Measurements from ENCODE around the gene PSMG1. TPM values are rescaled to one million over a fixed set of nuclear protein-coding genes. Genes with fewer than 3 reads are reported as not detected.
A peak's percentile ranks its signal among the peaks of the same experiment; 100 is the strongest.
"Not testable (repeated sequence)": the region's sequence is repeated elsewhere in the genome, so short reads cannot be mapped to it uniquely, and the experiment has no call there.

The PSMG1 gene
- 10 to 100 TPM; 30.9 to 33.8 TPM for total RNA-seq
- long read RNA-seq, donor 1, transcript PSMG1-201 (7 exons, 2,154 nt), result major isoform, 7 of 9 reads
- long read RNA-seq, donor 1, partial matches to known transcripts, result 1 of 9 reads
- long read RNA-seq, donor 1, other reads (novel, unspliced or antisense), result 1 of 9 reads
- long read RNA-seq, donor 2, transcript PSMG1-201 (7 exons, 2,154 nt), result major isoform, 32 of 37 reads
- long read RNA-seq, donor 2, partial matches to known transcripts, result 1 of 37 reads
- long read RNA-seq, donor 2, other reads (novel, unspliced or antisense), result 4 of 37 reads

- intact Hi-C loops (cut with DNase I), result no loop called here
- peak; percentile 99 for DNase-seq (ENCODE audit: low spot score)
Measured at GRCh38 chr21:39183272-39184049, at the start of gene PSMG1. Gene PSMG1, minus strand, starts transcription at chr21:39183451. Its CDS starts 66 bp downstream, at chr21:39183385.

GRCh38 chr21:39232861-39233291 lies 49.6 kb upstream of the PSMG1 start:
- no peak for DNase-seq (ENCODE audit: low spot score)
- intact Hi-C loops (cut with DNase I), result no loop called here

GRCh38 chr21:39224930-39225329 lies 41.7 kb upstream of the PSMG1 start:
- no peak for DNase-seq (ENCODE audit: low spot score)
- intact Hi-C loops (cut with DNase I), result no loop called here

GRCh38 chr21:39221997-39222486 lies 38.8 kb upstream of the PSMG1 start:
- no peak for DNase-seq (ENCODE audit: low spot score)
- intact Hi-C loops (cut with DNase I), result no loop called here

- no peak for DNase-seq (ENCODE audit: low spot score)
Measured at GRCh38 chr21:39221282-39221996, 38.2 kb upstream of the PSMG1 start.

GRCh38 chr21:39220875-39221274 lies 37.6 kb upstream of the PSMG1 start:
- intact Hi-C loops (cut with DNase I); DNase-seq (ENCODE audit: low spot score): not testable (repeated sequence)

More at GRCh38 chr21:39221282-39221996, 38.2 kb upstream of the PSMG1 start:
- intact Hi-C loops (cut with DNase I), result no loop called here

GRCh38 chr21:39220150-39220549 lies 36.9 kb upstream of the PSMG1 start:
- intact Hi-C loops (cut with DNase I), result no loop called here
- no peak for DNase-seq (ENCODE audit: low spot score)

GRCh38 chr21:39218082-39218409 lies 34.8 kb upstream of the PSMG1 start:
- intact Hi-C loops (cut with DNase I), result no loop called here
- DNase-seq (ENCODE audit: low spot score), result no peak

- DNase-seq (ENCODE audit: low spot score), result no peak
- intact Hi-C loops (cut with DNase I), result no loop called here
Measured at GRCh38 chr21:39217356-39218081, 34.3 kb upstream of the PSMG1 start.

GRCh38 chr21:39216290-39216689 lies 33.0 kb upstream of the PSMG1 start:
- intact Hi-C loops (cut with DNase I), result no loop called here
- no peak for DNase-seq (ENCODE audit: low spot score)

GRCh38 chr21:39215078-39215477 lies 31.8 kb upstream of the PSMG1 start:
- intact Hi-C loops (cut with DNase I), result no loop called here
- no peak for DNase-seq (ENCODE audit: low spot score)

- intact Hi-C loops (cut with DNase I), result no loop called here
- DNase-seq (ENCODE audit: low spot score), result no peak
Measured at GRCh38 chr21:39209334-39209688, 26.1 kb upstream of the PSMG1 start.

GRCh38 chr21:39208624-39209333 lies 25.5 kb upstream of the PSMG1 start:
- no peak for DNase-seq (ENCODE audit: low spot score)

GRCh38 chr21:39204134-39204533 lies 20.9 kb upstream of the PSMG1 start:
- DNase-seq (ENCODE audit: low spot score), result no peak
- intact Hi-C loops (cut with DNase I), result no loop called here

More at GRCh38 chr21:39208624-39209333, 25.5 kb upstream of the PSMG1 start:
- intact Hi-C loops (cut with DNase I), result no loop called here

- intact Hi-C loops (cut with DNase I), result no loop called here
- DNase-seq (ENCODE audit: low spot score), result no peak
Measured at GRCh38 chr21:39198800-39199199, 15.5 kb upstream of the PSMG1 start.

GRCh38 chr21:39197448-39198233 lies 14.4 kb upstream of the PSMG1 start:
- intact Hi-C loops (cut with DNase I), result no loop called here
- DNase-seq (ENCODE audit: low spot score), result no peak

- no peak for DNase-seq (ENCODE audit: low spot score)
- intact Hi-C loops (cut with DNase I), result no loop called here
Measured at GRCh38 chr21:39196838-39197237, 13.6 kb upstream of the PSMG1 start.

- intact Hi-C loops (cut with DNase I), result no loop called here
- DNase-seq (ENCODE audit: low spot score), result no peak
Measured at GRCh38 chr21:39196310-39196709, 13.1 kb upstream of the PSMG1 start.

Measured in posterior vena cava (tissue), 2 donors.